Retina (tissue), 1 donor: ENCODE measurements around the gene ESYT2.
A peak's percentile ranks its signal among the peaks of the same experiment; 100 is the strongest.

Experiments
- DNase-seq: peaks from one replicate; pipeline ENCODE4 v3.0.0-alpha.2; 2016

ESYT2 gene

GRCh38 chr7:158802535-158803366 is 26.6 kb downstream of the ESYT2 start:
- DNase-seq: no peak

DNA sequence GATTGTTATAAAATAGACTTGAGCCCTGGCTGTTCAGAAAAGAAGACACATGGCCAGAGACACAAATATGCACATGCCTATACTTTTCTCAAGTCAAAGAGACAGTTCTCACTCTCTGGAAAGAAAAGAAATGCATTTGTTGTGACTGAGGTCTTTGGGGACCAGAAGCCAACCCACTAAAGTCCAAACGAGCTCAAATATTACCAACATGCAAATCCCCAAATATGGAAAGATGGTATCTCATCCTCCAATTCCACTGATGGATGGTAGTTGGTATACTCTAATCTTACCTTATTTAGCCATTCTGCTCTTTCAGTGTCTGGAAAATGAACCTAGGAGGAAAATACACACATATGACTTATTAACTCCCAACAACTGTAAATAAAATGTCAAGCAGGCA is 30.6 kb downstream of the ESYT2 start:
- no peak for DNase-seq

- DNase-seq: no peak
Observed at GRCh38 chr7:158796667-158797066, 32.6 kb downstream of the ESYT2 start.

- no peak for DNase-seq
Observed at GRCh38 chr7:158795272-158795671, 34.0 kb downstream of the ESYT2 start.

- DNase-seq: no peak
Observed at GRCh38 chr7:158791107-158791506, 38.2 kb downstream of the ESYT2 start.

- DNase-seq: no peak
Observed at GRCh38 chr7:158789842-158790241, 39.5 kb downstream of the ESYT2 start.

GRCh38 chr7:158786898-158787297 is 42.4 kb downstream of the ESYT2 start:
- no peak for DNase-seq

- DNase-seq: no peak
Observed at GRCh38 chr7:158784270-158784669, 45.0 kb downstream of the ESYT2 start.

- DNase-seq: no peak
Observed at GRCh38 chr7:158783595-158783994, 45.7 kb downstream of the ESYT2 start.

- DNase-seq: peak; percentile 13
Observed at GRCh38 chr7:158782761-158783401, 46.4 kb downstream of the ESYT2 start.

GRCh38 chr7:158781974-158782664 is 47.2 kb downstream of the ESYT2 start:
- no peak for DNase-seq

GRCh38 chr7:158781217-158781973 is 47.9 kb downstream of the ESYT2 start:
- DNase-seq: no peak

- DNase-seq: no peak
Observed at GRCh38 chr7:158779061-158780000, 50.0 kb downstream of the ESYT2 start.

GRCh38 chr7:158778471-158778870 is 50.8 kb downstream of the ESYT2 start:
- no peak for DNase-seq

- no peak for DNase-seq
Observed at GRCh38 chr7:158777793-158778192, 51.5 kb downstream of the ESYT2 start.

- no peak for DNase-seq
Observed at GRCh38 chr7:158776474-158776873, 52.8 kb downstream of the ESYT2 start.

- no peak for DNase-seq
Observed at GRCh38 chr7:158774952-158775351, 54.4 kb downstream of the ESYT2 start.

GRCh38 chr7:158772916-158773315 is 56.4 kb downstream of the ESYT2 start:
- DNase-seq: no peak

- DNase-seq: no peak
Observed at GRCh38 chr7:158771213-158771834, 58.0 kb downstream of the ESYT2 start.

DNA sequence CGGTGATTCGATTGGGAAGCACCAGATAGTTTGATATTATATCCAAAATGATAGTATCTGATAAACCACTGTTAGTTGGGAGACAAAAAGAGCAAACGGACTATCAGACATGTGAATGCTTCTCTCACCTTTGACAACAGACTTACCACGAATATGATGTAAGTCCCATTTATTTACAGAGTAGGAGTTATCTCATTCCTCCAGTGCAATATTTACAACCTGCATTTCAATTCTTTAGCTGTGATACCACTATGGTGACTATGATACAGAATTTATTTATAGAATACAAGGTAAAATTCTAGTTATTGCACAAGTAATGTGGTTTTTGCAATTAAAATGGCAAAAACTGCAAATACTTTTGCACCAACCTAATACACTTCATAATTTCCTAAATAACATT is 61.6 kb downstream of the ESYT2 start:
- DNase-seq: no peak

- DNase-seq: no peak
Observed at GRCh38 chr7:158766570-158767281, 62.6 kb downstream of the ESYT2 start.
